Measurements from ENCODE around the gene FCAMR. TPM values are rescaled to one million over a fixed set of nuclear protein-coding genes. Genes with fewer than 3 reads are reported as not detected.

Gene FCAMR
- total and polyA plus RNA-seq, 2 donors (not counting 3 experiments of a cell fraction or from before 2014, with no cell fraction given): not detected

GRCh38 chr1:206933333-206933945 lies 36.8 kb downstream of the FCAMR start:
- dilution Hi-C loops (cut with MboI; ENCODE audit: extremely low pct_ligation_motif_present, low sequenced_read_pairs) (no loop called here), intact Hi-C loops (cut with micrococcal nuclease) (no loop called here)
- Histone ChIP-seq H3K9me3 (replicated peaks; ENCODE audit: control insufficient read depth, insufficient read depth, low read length) (no peaks in the 10 kb centered on the region), H3K4me1 (ENCODE audit: control insufficient read depth, extremely low read depth, insufficient read depth, low read length) (no peaks in the 10 kb centered on the region), H3K36me3 (ENCODE audit: control insufficient read depth in 2 of 2, extremely low read depth in 1 of 2, insufficient read depth in 2 of 2, low read length in 2 of 2) (no peaks in the 10 kb centered on the region), H3K27me3 (ENCODE audit: control insufficient read depth in 2 of 2, insufficient read depth in 2 of 2, low read length in 2 of 2) (no peaks in the 10 kb centered on the region), H3K9me1 (replicated peaks; ENCODE audit: control insufficient read depth, extremely low read depth, insufficient read depth, low read length) (no peaks in the 10 kb centered on the region), H4K20me1 (replicated peaks; ENCODE audit: control insufficient read depth, extremely low read depth, insufficient read depth, low read length) (no peaks in the 10 kb centered on the region), H3K27ac (ENCODE audit: insufficient read depth, low read depth, low read length) (no peak overlapping the region), H3K4me2 (ENCODE audit: insufficient read depth, low read length) (no peak overlapping the region), H3K9ac (replicated peaks; ENCODE audit: extremely low read depth, insufficient read depth, low read length) (no peak overlapping the region), H3K79me2 (ENCODE audit: control insufficient read depth, insufficient read depth, low read length) (no peaks in the 10 kb centered on the region), H3K4me3 (replicated peaks in 1 of 3; ENCODE audit: insufficient read depth in 1 of 3, low read depth in 1 of 3, low read length in 3 of 3) (no peak overlapping the region), H2AFZ (ENCODE audit: low read depth, low read length) (no peak overlapping the region)
- DNase-seq (ENCODE audit: low read depth, low spot score): peak; percentile 11
- no peak for FAIRE-seq
- ChIA-PET POLR2A (no interaction called here), CTCF (interaction anchor here (0.8 to 1.6 kb wide), 7 partner anchors 8 to 566 kb away, joined by 3 to 6 read pairs (median 4); no protein-coding TSS in a partner anchor)
- TF ChIP-seq GATA2 (IDR thresholded peaks at IDR 0.05; ENCODE audit: insufficient read depth, insufficient read length, low read depth, low read length) (no peak), POLR2AphosphoS5 (IDR thresholded peaks at IDR 0.05; ENCODE audit: insufficient read depth, low read depth, low read length) (no peak), FOS (IDR thresholded peaks at IDR 0.05; ENCODE audit: borderline replicate concordance, insufficient read depth, low read length) (no peak), POLR2A (IDR thresholded peaks at IDR 0.05; ENCODE audit: low read depth, low read length) (no peak), CTCF (IDR thresholded peaks at IDR 0.05; ENCODE audit: extremely low read depth in 1 of 2, insufficient read depth in 1 of 2, low read depth in 1 of 2, low read length in 2 of 2) (peak; percentile 61 to 65), MYC (IDR thresholded peaks at IDR 0.05; ENCODE audit: low read depth, low read length) (no peak), MAX (IDR thresholded peaks at IDR 0.05; ENCODE audit: insufficient read depth, insufficient read length) (no peak)
- BruUV-seq (replicated peaks): no TSS peak

Data from endothelial cell of umbilical vein (primary cell).